A673 (cell line): ENCODE measurements around the gene OXSM. TPM values are rescaled to one million over a fixed set of nuclear protein-coding genes. Genes with fewer than 3 reads are reported as not detected.

Source experiments
- BruUV-seq: library from RNA; stranded (reverse); fragments of 400-500 nt; replicated peaks from 2 replicates; lab custom pipeline; 2021; lab: Mats Ljungman, UMichigan
- CTCF ChIA-PET: fragments of 300-600 bp; sonication (Branson Sonifier 250); formaldehyde crosslinking; loops from one replicate; lab custom pipeline; 2022; ENCODE audit warnings: antibody characterized with exemption; lab: Charles Lee
- POLR2A ChIA-PET: fragments of 300-600 bp; sonication (Branson Sonifier 250); formaldehyde crosslinking; loops from one replicate; lab custom pipeline; 2022; ENCODE audit warnings: antibody characterized with exemption; ENCODE audit not compliant: low non-redundant PET; lab: Charles Lee
- DNase-seq: peaks from one replicate; pipeline ENCODE4 v3.0.0-alpha.2; 2015; ENCODE audit warnings: low spot score
- H3K27ac ChIP-seq: fragments of 200-600 bp; sonication (generic); 2 replicates; pipeline ENCODE4 v1.5.1; 2016; ENCODE audit warnings: mixed run types, low read depth, mild to moderate bottlenecking, mixed read lengths, antibody characterized with exemption, low read length; ENCODE audit not compliant: poor library complexity, severe bottlenecking
- H3K27me3 ChIP-seq: fragments of 200-600 bp; sonication (generic); replicated peaks from 2 replicates; pipeline ENCODE4 v1.6.1; 2017; ENCODE audit warnings: mixed run types, low read depth, mild to moderate bottlenecking, mixed read lengths, antibody characterized with exemption, low read length; ENCODE audit not compliant: insufficient read depth, poor library complexity
- H3K36me3 ChIP-seq: fragments of 200-600 bp; sonication (generic); 2 replicates; pipeline ENCODE4 v1.6.1; 2016; ENCODE audit warnings: mixed run types, mild to moderate bottlenecking, mixed read lengths, antibody characterized with exemption, low read length; ENCODE audit not compliant: insufficient read depth, poor library complexity, severe bottlenecking
- H3K4me1 ChIP-seq: fragments of 200-600 bp; sonication (generic); 2 replicates; pipeline ENCODE4 v1.6.1; 2017; ENCODE audit warnings: mixed run types, mild to moderate bottlenecking, mixed read lengths, antibody characterized with exemption, low read length; ENCODE audit not compliant: insufficient read depth, poor library complexity, severe bottlenecking
- H3K4me3 ChIP-seq: fragments of 200-600 bp; sonication (generic); 2 replicates; pipeline ENCODE4 v1.5.1; 2016; ENCODE audit warnings: low read depth, mixed run types, mild to moderate bottlenecking, mixed read lengths, low read length; ENCODE audit not compliant: poor library complexity, severe bottlenecking
- H3K9me3 ChIP-seq: fragments of 200-600 bp; sonication (generic); 2 replicates; pipeline ENCODE4 v1.6.1; 2016; ENCODE audit warnings: mixed run types, low read depth, mild to moderate bottlenecking, mixed read lengths, antibody characterized with exemption, low read length; ENCODE audit not compliant: poor library complexity, severe bottlenecking
- EZH2 ChIP-seq: fragments of 200-600 bp; sonication (generic); IDR thresholded peaks from 2 replicates; pipeline ENCODE4 v1.6.1; 2017; ENCODE audit warnings: borderline replicate concordance, low read depth, mild to moderate bottlenecking, mixed read lengths, antibody characterized with exemption, low read length; ENCODE audit not compliant: poor library complexity, severe bottlenecking
- intact Hi-C: fragments of 100-400 bp; cut with micrococcal nuclease; formaldehyde crosslinking; loops from one replicate; pipeline ENCODE4 v1.10.0; 2022; ENCODE audit not compliant: unreplicated experiment
- total RNA-seq: library from RNA; stranded (reverse); gene quantifications from 2 replicates; pipeline ENCODE4 v1.2.3, GENCODE V29; 2021
- TF ChIP-seq, protein P1 (sequence below): fragments of 300-800, 200-600 bp; sonication (generic); conservative IDR thresholded peaks from 2 replicates; pipeline ENCODE4 v1.5.1; 2017; ENCODE audit warnings: low read depth, mild to moderate bottlenecking, antibody characterized with exemption, low read length, moderate library complexity, mixed read lengths

OXSM gene
- total RNA-seq, 1 experiment from 2014 or later: 7.6 TPM

DNA sequence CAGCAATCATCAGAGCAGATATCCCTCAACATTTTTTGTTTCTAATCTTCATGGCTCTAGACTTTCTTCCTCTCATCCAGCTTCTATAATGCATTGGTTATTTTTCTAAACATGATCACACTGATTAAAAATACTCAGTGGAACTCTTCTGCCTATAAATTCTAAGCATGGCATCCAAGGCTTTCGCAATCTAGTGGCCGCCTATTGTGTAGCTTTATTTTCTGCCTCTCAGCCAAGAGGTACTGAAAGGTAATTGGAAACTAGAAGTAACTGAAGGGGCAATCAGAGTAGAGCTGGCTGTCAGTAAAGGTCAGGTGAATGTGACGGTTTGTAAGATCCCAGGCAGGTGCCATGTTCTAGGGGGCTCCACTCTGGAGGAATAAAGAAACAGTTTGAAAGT, 33.4 kb downstream of the OXSM start:
- ChIA-PET POLR2A (no interaction called here), CTCF (no interaction called here)
- Histone ChIP-seq H3K27ac (no peak overlapping the region), H3K36me3 (no peaks in the 10 kb centered on the region), H3K4me3 (no peak overlapping the region), H3K9me3 (no peaks in the 10 kb centered on the region), H3K27me3 (peaks cover 31% of the 10 kb centered on the region), H3K4me1 (peaks cover 16% of the 10 kb centered on the region)
- no TSS peak for BruUV-seq
- TF ChIP-seq, protein P1, sequence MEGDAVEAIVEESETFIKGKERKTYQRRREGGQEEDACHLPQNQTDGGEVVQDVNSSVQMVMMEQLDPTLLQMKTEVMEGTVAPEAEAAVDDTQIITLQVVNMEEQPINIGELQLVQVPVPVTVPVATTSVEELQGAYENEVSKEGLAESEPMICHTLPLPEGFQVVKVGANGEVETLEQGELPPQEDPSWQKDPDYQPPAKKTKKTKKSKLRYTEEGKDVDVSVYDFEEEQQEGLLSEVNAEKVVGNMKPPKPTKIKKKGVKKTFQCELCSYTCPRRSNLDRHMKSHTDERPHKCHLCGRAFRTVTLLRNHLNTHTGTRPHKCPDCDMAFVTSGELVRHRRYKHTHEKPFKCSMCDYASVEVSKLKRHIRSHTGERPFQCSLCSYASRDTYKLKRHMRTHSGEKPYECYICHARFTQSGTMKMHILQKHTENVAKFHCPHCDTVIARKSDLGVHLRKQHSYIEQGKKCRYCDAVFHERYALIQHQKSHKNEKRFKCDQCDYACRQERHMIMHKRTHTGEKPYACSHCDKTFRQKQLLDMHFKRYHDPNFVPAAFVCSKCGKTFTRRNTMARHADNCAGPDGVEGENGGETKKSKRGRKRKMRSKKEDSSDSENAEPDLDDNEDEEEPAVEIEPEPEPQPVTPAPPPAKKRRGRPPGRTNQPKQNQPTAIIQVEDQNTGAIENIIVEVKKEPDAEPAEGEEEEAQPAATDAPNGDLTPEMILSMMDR: no peak
- no peak for TF ChIP-seq EZH2
- intact Hi-C loops: no loop called here
- DNase-seq: no peak

- no peak for DNase-seq
- H3K36me3 ChIP-seq: no peaks in the 10 kb centered on the region
- CTCF ChIA-PET: no interaction called here
- H3K9me3 ChIP-seq: no peaks in the 10 kb centered on the region
- TF ChIP-seq EZH2: no peak
- TF ChIP-seq, protein P1: no peak
- peaks cover 21% of the 10 kb centered on the region for H3K27me3 ChIP-seq
- intact Hi-C loops: no loop called here
- peaks cover 14% of the 10 kb centered on the region for H3K4me1 ChIP-seq
- BruUV-seq: no TSS peak
- H3K4me3 ChIP-seq: no peak overlapping the region
- POLR2A ChIA-PET: no interaction called here
- H3K27ac ChIP-seq: no peak overlapping the region
Observed at GRCh38 chr3:25826510-25826909, 36.6 kb downstream of the OXSM start.

DNA sequence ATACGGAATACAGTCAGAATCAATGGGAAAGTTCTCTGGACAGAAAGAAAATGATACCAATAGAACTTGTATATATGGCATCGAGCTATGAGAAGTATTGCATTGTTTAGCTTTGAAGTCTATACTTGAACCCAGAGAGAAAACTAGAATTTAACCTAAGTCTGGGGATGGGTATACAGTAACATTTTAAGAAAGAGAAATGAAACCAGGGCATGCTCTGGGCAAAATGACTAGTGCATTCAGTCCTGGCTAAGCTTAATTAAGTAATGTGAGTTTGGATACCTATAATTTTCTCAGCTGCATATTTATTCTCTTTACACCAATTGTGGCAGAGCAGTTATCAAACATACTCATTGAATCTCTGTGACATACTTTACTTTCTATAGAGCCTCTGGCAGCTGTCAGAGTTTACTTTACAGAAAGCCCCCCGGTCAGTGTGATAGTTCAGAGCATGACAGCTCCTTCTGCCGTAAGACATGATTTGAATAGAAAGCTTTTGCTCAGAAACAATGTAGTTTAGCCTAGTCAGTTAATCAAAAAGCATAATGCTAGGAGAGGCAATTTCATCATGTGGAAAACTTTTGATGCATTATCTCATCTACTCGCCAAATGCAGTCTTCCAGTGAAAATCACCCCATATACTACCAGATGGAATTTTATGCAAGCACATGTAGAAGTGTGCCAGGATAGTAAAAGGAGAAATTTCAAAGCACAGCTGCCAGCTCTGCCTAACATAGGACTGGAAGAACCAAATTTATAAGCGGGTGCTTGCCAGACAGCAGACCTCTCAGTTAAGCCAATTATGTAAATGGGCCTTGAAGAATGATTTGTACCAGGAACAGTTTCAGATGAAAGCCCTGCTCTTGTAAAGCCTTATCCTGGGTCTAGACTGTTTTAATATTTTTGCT, 40.7 kb downstream of the OXSM start:
- no peak overlapping the region for H3K27ac ChIP-seq
- no peaks in the 10 kb centered on the region for H3K36me3 ChIP-seq
- BruUV-seq: no TSS peak
- POLR2A ChIA-PET: no interaction called here
- peaks cover 27% of the 10 kb centered on the region for H3K27me3 ChIP-seq
- CTCF ChIA-PET: interaction anchor here (0.6 to 1.3 kb wide), 3 partner anchors 24 to 182 kb away, joined by 3 to 9 read pairs (median 4); no protein-coding TSS in a partner anchor
- no peak overlapping the region for H3K4me3 ChIP-seq
- no peaks in the 10 kb centered on the region for H3K9me3 ChIP-seq
- TF ChIP-seq EZH2: no peak
- TF ChIP-seq, protein P1: no peak
- intact Hi-C loops: loop anchor here (2.0 to 5.0 kb wide), 2 partner anchors 168 to 182 kb away; partner anchors contain the start of gene TOP2B
- peak; percentile 84 for DNase-seq
- H3K4me1 ChIP-seq: peaks cover 17% of the 10 kb centered on the region
